GM19035 (cell line): Measurements from ENCODE around the gene HOXA7.

Experiments
- ATAC-seq: cut with Tn5 transposase; IDR thresholded peaks from one replicate; pipeline ENCODE4 v1.9.1; 2021; ENCODE audit not compliant: unreplicated experiment

The HOXA7 gene

GRCh38 chr7:27182285-27182841 lies 25.9 kb upstream of the HOXA7 start:
- ATAC-seq = no peak

GRCh38 chr7:27181795-27182275 lies 25.4 kb upstream of the HOXA7 start:
- no peak for ATAC-seq

GRCh38 chr7:27180431-27181420 lies 24.3 kb upstream of the HOXA7 start:
- no peak for ATAC-seq

- no peak for ATAC-seq
These were observed 23.3 kb upstream of the HOXA7 start for GRCh38 chr7:27179503-27180430.

GRCh38 chr7:27179030-27179429 lies 22.6 kb upstream of the HOXA7 start:
- ATAC-seq = no peak

GRCh38 chr7:27178366-27178765 lies 21.9 kb upstream of the HOXA7 start:
- no peak for ATAC-seq

- ATAC-seq = no peak
These were observed 21.4 kb upstream of the HOXA7 start for GRCh38 chr7:27177795-27178320.

- ATAC-seq = no peak
These were observed 20.7 kb upstream of the HOXA7 start for GRCh38 chr7:27176962-27177794.

GRCh38 chr7:27176524-27176845 lies 20.0 kb upstream of the HOXA7 start:
- no peak for ATAC-seq

- ATAC-seq = no peak
These were observed 19.4 kb upstream of the HOXA7 start for GRCh38 chr7:27175626-27176523.

- ATAC-seq = no peak
These were observed 18.6 kb upstream of the HOXA7 start for GRCh38 chr7:27174874-27175625.

GRCh38 chr7:27173956-27174873 lies 17.7 kb upstream of the HOXA7 start, which contains the start of gene HOXA10:
Gene HOXA10 (minus strand): TSS chr7:27174320. CDS start chr7:27174306, 14 bp downstream.
- no peak for ATAC-seq

GRCh38 chr7:27173511-27173955 lies 17.1 kb upstream of the HOXA7 start:
- no peak for ATAC-seq

- ATAC-seq = no peak
These were observed 16.5 kb upstream of the HOXA7 start for GRCh38 chr7:27172823-27173510.

- ATAC-seq = no peak
These were observed 15.9 kb upstream of the HOXA7 start for GRCh38 chr7:27172315-27172774.

- ATAC-seq = no peak
These were observed 15.3 kb upstream of the HOXA7 start for GRCh38 chr7:27171637-27172314.
